Activated CD8-positive, alpha-beta memory T cell treated with anti-CD3 and anti-CD28 coated beads, Interleukin-2, amount 50 U/mL, for 4 hours (primary cell): ENCODE results near the gene THAP8.

Experiments
- DNase-seq: peaks from one replicate; pipeline ENCODE4 v3.0.0-alpha.2; 2020

THAP8 gene, protein sequence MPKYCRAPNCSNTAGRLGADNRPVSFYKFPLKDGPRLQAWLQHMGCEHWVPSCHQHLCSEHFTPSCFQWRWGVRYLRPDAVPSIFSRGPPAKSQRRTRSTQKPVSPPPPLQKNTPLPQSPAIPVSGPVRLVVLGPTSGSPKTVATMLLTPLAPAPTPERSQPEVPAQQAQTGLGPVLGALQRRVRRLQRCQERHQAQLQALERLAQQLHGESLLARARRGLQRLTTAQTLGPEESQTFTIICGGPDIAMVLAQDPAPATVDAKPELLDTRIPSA

GRCh38 chr19:36054119-36054732 is at the start of gene THAP8:
TSS of gene THAP8 (minus strand) at chr19:36054285. CDS start at chr19:36054217, 68 bp downstream.
- DNase-seq = peak; percentile 99

DNA sequence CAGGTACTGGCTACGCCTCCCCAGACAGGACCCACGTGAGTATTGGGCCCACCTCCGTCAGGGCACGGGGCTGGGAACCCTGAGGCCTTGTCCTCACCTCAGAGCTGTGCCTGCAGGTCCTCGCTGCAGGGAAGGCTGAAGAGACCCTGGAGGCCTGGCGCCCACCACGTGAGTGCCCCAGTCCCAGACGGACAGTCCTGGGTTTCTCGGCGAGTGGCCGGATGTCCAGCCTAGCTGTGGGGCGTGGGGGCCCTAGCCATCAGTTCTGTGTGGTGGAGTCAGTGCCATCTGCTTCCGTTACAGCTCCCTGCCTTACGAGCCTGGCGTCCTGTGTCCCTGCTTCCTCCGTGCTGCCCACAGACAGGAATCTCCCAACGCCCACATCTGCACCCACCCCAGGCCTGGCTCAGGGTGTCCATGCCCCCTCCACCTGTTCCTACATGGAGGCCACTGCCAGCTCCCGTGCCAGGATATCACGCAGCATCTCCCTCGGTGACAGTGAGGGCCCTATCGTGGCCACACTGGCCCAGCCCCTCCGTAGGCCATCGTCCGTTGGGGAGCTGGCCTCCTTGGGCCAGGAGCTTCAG is 49.0 kb upstream of the THAP8 start:
- DNase-seq = no peak

DNA sequence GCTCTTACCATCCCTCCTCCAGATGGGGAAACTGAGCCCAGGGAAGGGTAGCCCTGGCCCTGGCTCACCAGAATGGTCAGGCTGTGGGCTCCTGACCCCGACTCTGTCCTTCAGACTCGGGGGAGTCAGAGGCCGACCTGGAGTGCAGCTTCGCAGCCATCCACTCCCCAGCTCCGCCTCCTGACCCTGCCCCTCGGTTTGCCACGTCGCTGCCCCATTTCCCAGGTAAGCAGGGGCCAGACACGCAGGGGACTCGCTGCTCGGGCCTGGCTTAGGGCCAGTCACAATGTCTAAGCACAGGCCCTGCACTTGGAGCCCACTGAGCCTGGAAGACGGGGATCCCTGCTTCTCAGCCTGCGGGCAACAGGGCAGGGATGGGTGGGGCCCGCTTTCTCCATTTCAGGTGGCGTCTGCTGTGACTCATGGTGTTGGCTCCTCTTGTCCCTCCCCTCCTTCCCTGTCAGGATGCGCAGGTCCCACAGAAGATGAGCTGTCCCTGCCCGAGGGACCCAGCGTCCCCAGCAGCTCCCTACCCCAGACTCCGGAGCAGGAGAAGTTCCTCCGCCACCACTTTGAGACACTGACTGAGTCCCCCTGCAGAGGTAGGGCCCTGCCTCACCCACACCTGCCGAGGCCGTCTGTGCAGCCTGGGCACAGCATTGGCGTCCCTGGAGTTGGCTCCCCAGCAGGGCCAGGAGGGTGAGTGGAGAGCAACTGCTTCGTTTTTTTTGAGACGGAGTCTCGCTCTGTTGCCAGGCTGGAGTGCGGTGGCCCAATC is 47.7 kb upstream of the THAP8 start:
- no peak for DNase-seq

GRCh38 chr19:36100476-36100875 is 46.4 kb upstream of the THAP8 start:
- no peak for DNase-seq

GRCh38 chr19:36099166-36099785 is 45.2 kb upstream of the THAP8 start:
- no peak for DNase-seq

- DNase-seq = no peak
Measured at GRCh38 chr19:36097036-36097435, 43.0 kb upstream of the THAP8 start.

- DNase-seq = no peak
Measured at GRCh38 chr19:36093687-36094086, 39.6 kb upstream of the THAP8 start.

- DNase-seq = no peak
Measured at GRCh38 chr19:36093146-36093662, 39.1 kb upstream of the THAP8 start.

GRCh38 chr19:36092566-36092965 is 38.5 kb upstream of the THAP8 start:
- no peak for DNase-seq

- no peak for DNase-seq
Measured at GRCh38 chr19:36090910-36091695, 37.0 kb upstream of the THAP8 start.

- DNase-seq = no peak
Measured at GRCh38 chr19:36089847-36090246, 35.8 kb upstream of the THAP8 start.

- no peak for DNase-seq
Measured at GRCh38 chr19:36086326-36086725, 32.2 kb upstream of the THAP8 start.

DNA sequence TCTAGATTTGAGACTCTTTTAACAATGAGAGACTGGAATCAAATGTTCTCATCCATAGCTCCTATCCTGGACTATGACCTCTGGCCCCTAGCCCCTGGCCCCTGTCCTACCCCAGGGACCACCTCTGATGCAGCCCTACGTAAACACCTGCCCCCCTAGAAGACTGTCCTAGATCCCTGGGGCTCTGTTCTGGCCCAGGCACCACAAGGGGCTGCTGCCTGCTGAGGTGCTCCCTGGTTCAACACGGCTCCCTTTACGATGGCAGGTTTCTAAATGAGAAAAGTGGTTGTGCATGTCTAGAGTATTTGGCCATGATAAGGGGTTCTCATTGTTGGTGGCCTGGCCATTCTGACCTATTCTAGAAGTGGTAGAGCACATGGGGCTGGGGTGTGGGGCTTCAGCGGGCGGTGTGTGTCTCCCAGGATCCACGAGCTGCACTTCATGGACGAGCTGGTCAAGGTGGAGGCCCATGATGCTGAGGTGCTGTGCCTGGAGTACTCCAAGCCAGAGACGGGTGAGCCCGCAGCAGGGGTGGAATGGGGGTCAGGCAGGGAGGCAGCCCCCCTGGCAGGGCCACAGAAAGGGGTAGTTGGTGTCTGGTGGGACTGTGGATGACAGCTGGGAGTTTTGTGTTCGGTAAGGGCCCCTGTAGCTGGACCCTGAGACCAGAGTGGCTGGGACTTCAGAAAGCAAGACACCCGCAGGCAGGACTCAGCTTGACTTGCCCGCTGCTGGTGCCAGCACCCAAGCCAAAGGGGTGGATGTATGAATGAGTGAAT is 30.3 kb upstream of the THAP8 start:
- no peak for DNase-seq

- no peak for DNase-seq
Measured at GRCh38 chr19:36082916-36083315, 28.8 kb upstream of the THAP8 start.

DNA sequence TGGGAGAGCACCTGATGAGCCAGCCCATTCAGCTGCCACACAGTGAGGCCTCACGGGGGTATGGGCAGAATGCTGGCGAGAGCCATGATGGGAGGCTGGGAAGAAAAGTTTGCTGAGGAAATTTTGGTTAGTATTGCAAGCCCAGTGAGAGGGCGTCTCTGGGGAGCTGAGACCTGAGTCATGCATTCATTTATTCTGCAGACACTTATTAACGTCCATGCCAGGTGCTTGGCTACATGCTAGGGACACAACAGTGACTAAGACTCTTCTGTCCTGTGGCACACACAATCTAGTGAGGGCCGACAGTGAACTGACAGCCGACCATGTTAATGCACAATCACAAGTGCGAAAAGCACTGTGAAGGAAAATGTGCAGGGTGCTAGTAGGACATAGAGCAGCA is 27.8 kb upstream of the THAP8 start:
- no peak for DNase-seq

DNA sequence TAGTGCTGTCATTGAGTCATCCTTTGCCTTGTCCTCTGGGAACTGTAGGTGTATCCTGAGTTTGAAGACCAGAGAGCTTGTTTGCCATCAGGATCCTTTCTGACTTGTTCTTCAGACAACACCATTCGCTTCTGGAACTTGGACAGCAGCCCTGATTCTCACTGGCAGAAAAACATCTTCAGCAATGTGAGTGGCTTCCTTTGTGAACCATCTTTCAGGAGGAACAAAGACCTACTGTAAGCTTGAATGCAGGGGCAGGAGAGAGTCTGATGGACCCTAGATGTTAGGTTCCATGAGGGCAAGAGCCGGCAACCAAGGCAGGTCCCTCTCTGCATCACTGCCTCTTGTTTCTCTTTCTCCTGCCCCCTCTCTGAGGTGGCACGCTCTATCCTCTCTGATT is 27.3 kb upstream of the THAP8 start:
- DNase-seq = no peak

DNA sequence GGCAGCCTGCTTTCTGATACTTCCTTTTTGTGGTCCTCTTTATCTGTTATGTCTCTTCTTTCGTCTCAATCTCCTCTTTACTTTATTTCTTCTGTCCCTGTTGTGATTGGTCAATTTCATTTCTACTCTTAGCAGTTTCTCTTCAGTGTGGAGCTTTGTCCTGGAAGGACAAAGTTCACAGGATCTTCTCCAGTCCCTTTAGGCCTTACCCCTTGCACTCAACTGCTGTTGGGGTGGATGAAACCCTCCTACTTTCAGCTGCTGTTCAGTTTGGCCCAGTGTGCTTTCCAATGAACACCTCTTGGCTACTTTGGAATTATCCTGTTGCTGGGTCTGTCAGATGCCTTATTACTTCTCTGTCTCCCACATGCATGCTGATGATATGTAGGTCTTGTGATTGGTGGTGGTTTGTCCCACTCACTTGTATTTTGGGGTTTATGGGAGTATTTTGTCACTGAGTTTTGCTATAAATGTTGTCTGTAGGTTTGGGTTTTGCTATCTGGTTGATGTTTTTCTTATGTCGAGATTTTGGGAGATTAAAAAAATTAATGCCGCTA is 25.4 kb upstream of the THAP8 start:
- DNase-seq = no peak

GRCh38 chr19:36073121-36073876 is 19.2 kb upstream of the THAP8 start:
- no peak for DNase-seq

GRCh38 chr19:36072081-36072480 is 18.0 kb upstream of the THAP8 start:
- no peak for DNase-seq
